ENCODE results near the gene TJP2. TPM values are rescaled to one million over a fixed set of nuclear protein-coding genes. Genes with fewer than 3 reads are reported as not detected.

The TJP2 gene
- total and polyA plus RNA-seq, 2 of the 4 experiments (the other 2 are of a cell fraction): 38.3 to 49.3 TPM

DNA sequence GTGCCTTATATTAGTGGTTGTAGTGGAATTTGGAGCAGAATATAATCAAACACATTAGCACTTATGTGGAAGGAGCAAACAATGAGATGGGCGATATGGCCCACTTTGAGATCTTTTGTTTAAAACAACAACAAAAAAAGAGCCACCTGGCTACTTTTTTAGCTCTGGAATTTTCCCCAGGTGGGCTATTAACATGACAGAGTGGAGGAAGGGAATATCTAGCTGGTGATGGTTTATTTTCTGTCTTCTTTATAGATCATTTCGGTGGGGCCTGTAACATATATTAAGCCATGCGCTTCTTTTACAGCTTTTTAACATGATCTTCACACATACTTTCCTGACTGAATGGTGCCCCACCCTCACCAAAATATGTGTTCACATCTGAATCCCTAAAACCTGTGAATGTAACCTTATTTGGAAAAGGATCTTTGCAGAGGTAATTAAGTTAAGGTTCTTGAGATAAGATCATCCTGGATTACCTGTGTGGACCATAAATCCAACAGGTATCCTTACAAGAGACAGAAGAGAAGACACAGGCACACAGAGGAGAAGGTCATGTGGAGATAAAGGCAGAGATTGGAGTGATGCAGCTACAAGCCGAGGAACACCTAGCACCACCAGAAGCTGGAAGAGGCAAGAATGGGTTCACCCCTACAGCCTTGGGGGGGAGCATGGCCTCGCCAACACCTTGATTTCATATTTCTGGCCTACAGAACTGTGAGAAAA lies 134.3 kb downstream of the TJP2 start:
- Histone ChIP-seq H3K4ac (ENCODE audit: low read depth, low read length) (no peak overlapping the region), H3K27me3 (ENCODE audit: control insufficient read depth, insufficient read depth, low read length) (peaks cover 3% of the 10 kb centered on the region), H3K9me3 (ENCODE audit: control insufficient read depth, insufficient read depth, low read length) (peaks cover 2% of the 10 kb centered on the region; the same call in 1 of the 2 replicates), H2BK20ac (ENCODE audit: low read depth, low read length) (no peak overlapping the region), H3K4me1 (ENCODE audit: control insufficient read depth, insufficient read depth, low read length) (peaks cover 2% of the 10 kb centered on the region; the same call in 1 of the 2 replicates), H2BK5ac (ENCODE audit: low read depth, low read length, poor library complexity, severe bottlenecking) (no peak overlapping the region), H3K18ac (ENCODE audit: low read depth, low read length) (no peak overlapping the region), H3K79me1 (ENCODE audit: low read depth in 1 of 2, low read length in 2 of 2) (no peaks in the 10 kb centered on the region), H3K4me3 (ENCODE audit: insufficient read depth, low read depth, low read length) (no peak overlapping the region), H3K27ac (ENCODE audit: insufficient read depth, low read length) (no peak overlapping the region), H3K56ac (ENCODE audit: extremely low read depth, insufficient read depth, low read length) (no peak overlapping the region), H3K9me1 (ENCODE audit: insufficient read depth, low read length) (no peaks in the 10 kb centered on the region), H3K23ac (ENCODE audit: low read depth, low read length) (no peak overlapping the region), H2BK15ac (ENCODE audit: low read depth, low read length) (no peak overlapping the region), H2AFZ (replicated peaks; ENCODE audit: low read length, poor library complexity) (no peak overlapping the region), H3K36me3 (ENCODE audit: control insufficient read depth, insufficient read depth, low read length) (no peaks in the 10 kb centered on the region), H2AK9ac (replicated peaks; ENCODE audit: low read depth, low read length, poor library complexity) (no peak overlapping the region), H3K14ac (replicated peaks; ENCODE audit: low read depth, low read length) (no peak overlapping the region), H3K9ac (ENCODE audit: low read depth, low read length) (no peak overlapping the region), H4K5ac (ENCODE audit: low read depth, low read length) (no peak overlapping the region), H4K20me1 (ENCODE audit: insufficient read depth, low read length) (no peaks in the 10 kb centered on the region), H4K8ac (ENCODE audit: low read depth in 2 of 2, low read length in 2 of 2) (no peak overlapping the region), H3K4me2 (ENCODE audit: low read depth, low read length) (no peak overlapping the region), H2AK5ac (ENCODE audit: low read depth, low read length) (no peak overlapping the region), H2BK120ac (ENCODE audit: low read depth, low read length) (no peak overlapping the region), H4K91ac (ENCODE audit: insufficient read depth, low read depth, low read length) (no peak overlapping the region)
- in situ Hi-C loops (cut with MboI; ENCODE audit: low sequenced_read_pairs) (no loop called here), dilution Hi-C loops (cut with HindIII; ENCODE audit: low sequenced_read_pairs, unreplicated experiment) (no loop called here), intact Hi-C loops (cut with micrococcal nuclease) (no loop called here)
- ChIA-PET POLR2A (ENCODE audit: unreplicated experiment) (no interaction called here), CTCF (no interaction called here)
- no CpG with 5 or more reads among the region's 5 CpGs for WGBS, 2 experiments (ENCODE audit: extremely low coverage in 2 of 2, insufficient read length in 1 of 2)
- no peak for TF ChIP-seq RAD21 (IDR thresholded peaks at IDR 0.05; ENCODE audit: low read length)
- no peak for TF ChIP-seq SMC3 (IDR thresholded peaks at IDR 0.05; ENCODE audit: low read depth, low read length)
- TF ChIP-seq RCOR1 (IDR thresholded peaks at IDR 0.05; ENCODE audit: insufficient replicate concordance, low read length): no peak
- no peak for TF ChIP-seq CEBPB (IDR thresholded peaks at IDR 0.05; ENCODE audit: low read depth, low read length)
- TF ChIP-seq NFE2L2 (IDR thresholded peaks at IDR 0.05; ENCODE audit: low read depth, low read length): no peak
- no peak for TF ChIP-seq BHLHE40 (IDR thresholded peaks at IDR 0.05; ENCODE audit: low read depth, low read length)
- TF ChIP-seq MXI1 (IDR thresholded peaks at IDR 0.05; ENCODE audit: borderline replicate concordance, low read depth, low read length): no peak
- TF ChIP-seq, protein P1, sequence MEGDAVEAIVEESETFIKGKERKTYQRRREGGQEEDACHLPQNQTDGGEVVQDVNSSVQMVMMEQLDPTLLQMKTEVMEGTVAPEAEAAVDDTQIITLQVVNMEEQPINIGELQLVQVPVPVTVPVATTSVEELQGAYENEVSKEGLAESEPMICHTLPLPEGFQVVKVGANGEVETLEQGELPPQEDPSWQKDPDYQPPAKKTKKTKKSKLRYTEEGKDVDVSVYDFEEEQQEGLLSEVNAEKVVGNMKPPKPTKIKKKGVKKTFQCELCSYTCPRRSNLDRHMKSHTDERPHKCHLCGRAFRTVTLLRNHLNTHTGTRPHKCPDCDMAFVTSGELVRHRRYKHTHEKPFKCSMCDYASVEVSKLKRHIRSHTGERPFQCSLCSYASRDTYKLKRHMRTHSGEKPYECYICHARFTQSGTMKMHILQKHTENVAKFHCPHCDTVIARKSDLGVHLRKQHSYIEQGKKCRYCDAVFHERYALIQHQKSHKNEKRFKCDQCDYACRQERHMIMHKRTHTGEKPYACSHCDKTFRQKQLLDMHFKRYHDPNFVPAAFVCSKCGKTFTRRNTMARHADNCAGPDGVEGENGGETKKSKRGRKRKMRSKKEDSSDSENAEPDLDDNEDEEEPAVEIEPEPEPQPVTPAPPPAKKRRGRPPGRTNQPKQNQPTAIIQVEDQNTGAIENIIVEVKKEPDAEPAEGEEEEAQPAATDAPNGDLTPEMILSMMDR (conservative IDR thresholded peaks at IDR 0.05; ENCODE audit: low read depth, low read length): no peak
- no peak for TF ChIP-seq RFX5 (IDR thresholded peaks at IDR 0.05; ENCODE audit: low read depth, low read length)
- no peak for TF ChIP-seq FOS (IDR thresholded peaks at IDR 0.05; ENCODE audit: low read depth, low read length)
- TF ChIP-seq CHD1 (IDR thresholded peaks at IDR 0.05; ENCODE audit: low read depth, low read length): no peak
- TF ChIP-seq MAZ (IDR thresholded peaks at IDR 0.05; ENCODE audit: borderline replicate concordance, low read depth, low read length): no peak
- TF ChIP-seq, protein P2, sequence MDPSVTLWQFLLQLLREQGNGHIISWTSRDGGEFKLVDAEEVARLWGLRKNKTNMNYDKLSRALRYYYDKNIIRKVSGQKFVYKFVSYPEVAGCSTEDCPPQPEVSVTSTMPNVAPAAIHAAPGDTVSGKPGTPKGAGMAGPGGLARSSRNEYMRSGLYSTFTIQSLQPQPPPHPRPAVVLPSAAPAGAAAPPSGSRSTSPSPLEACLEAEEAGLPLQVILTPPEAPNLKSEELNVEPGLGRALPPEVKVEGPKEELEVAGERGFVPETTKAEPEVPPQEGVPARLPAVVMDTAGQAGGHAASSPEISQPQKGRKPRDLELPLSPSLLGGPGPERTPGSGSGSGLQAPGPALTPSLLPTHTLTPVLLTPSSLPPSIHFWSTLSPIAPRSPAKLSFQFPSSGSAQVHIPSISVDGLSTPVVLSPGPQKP (IDR thresholded peaks at IDR 0.05; ENCODE audit: borderline replicate concordance, low read depth, low read length): no peak
- no peak for TF ChIP-seq MAFK (IDR thresholded peaks at IDR 0.05; ENCODE audit: low read depth, low read length)
- TF ChIP-seq, protein P3, sequence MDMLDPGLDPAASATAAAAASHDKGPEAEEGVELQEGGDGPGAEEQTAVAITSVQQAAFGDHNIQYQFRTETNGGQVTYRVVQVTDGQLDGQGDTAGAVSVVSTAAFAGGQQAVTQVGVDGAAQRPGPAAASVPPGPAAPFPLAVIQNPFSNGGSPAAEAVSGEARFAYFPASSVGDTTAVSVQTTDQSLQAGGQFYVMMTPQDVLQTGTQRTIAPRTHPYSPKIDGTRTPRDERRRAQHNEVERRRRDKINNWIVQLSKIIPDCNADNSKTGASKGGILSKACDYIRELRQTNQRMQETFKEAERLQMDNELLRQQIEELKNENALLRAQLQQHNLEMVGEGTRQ (IDR thresholded peaks at IDR 0.05; ENCODE audit: low read depth, low read length): no peak
- ATAC-seq (ENCODE audit: low read depth): no peak
- BruUV-seq (replicated peaks): no TSS peak
- no peak for DNase-seq
